Endothelial cell of umbilical vein (primary cell): ENCODE measurements around the gene PIM1. TPM values are rescaled to one million over a fixed set of nuclear protein-coding genes. Genes with fewer than 3 reads are reported as not detected.

Experiments
- BruUV-seq: library from RNA; stranded (reverse); fragments of 400-500 nt; replicated peaks from 2 replicates; lab custom pipeline; 2021; lab: Mats Ljungman, UMichigan
- CTCF ChIA-PET: fragments of 300-600, 350-600 bp; sonication (Branson Sonifier 250); formaldehyde crosslinking; loops from one replicate; lab custom pipeline; 2021; ENCODE audit warnings: antibody characterized with exemption, inconsistent platforms; lab: Charles Lee
- POLR2A ChIA-PET: fragments of 300-600, 350-600 bp; sonication (Branson Sonifier 250); formaldehyde crosslinking; loops from one replicate; lab custom pipeline; 2021; ENCODE audit warnings: antibody characterized with exemption, inconsistent platforms; lab: Charles Lee
- DNase-seq: peaks from one replicate; pipeline ENCODE4 v3.0.0-alpha.2; 2011; ENCODE audit warnings: low read depth, low spot score
- FAIRE-seq: peaks from 2 replicates; lab custom pipeline; 2011; peaks lifted over from hg19 to GRCh38; lab: Jason Lieb, UNC
- H2AFZ ChIP-seq: 2 replicates; pipeline ENCODE4 v1.6.0; 2012; ENCODE audit warnings: low read depth, low read length, control low read depth, inconsistent platforms
- H3K27ac ChIP-seq: 2 replicates; pipeline ENCODE4 v1.5.1; 2011; ENCODE audit warnings: low read depth, mild to moderate bottlenecking, control low read depth, low read length, moderate library complexity; ENCODE audit not compliant: insufficient read depth
- H3K27me3 ChIP-seq, 2 experiments: 2 replicates each; pipeline versions ENCODE4 v1.6.0 to v1.6.1; 2011; ENCODE audit warnings: low read length in 2 of 2, mixed read lengths in 1 of 2; ENCODE audit not compliant: control insufficient read depth in 2 of 2, insufficient read depth in 2 of 2
- H3K36me3 ChIP-seq, 2 experiments: 2 replicates in 1 of 2; 3 replicates in 1 of 2; pipeline ENCODE4 v1.5.1; 2011; ENCODE audit warnings: low read length in 2 of 2, mild to moderate bottlenecking in 1 of 2, moderate library complexity in 1 of 2; ENCODE audit not compliant: control insufficient read depth in 2 of 2, insufficient read depth in 2 of 2; ENCODE audit errors: extremely low read depth in 1 of 2
- H3K4me1 ChIP-seq: 3 replicates; pipeline ENCODE4 v1.5.1; 2011; ENCODE audit warnings: mild to moderate bottlenecking, low read length; ENCODE audit not compliant: control insufficient read depth, insufficient read depth; ENCODE audit errors: extremely low read depth
- H3K4me2 ChIP-seq: 2 replicates; pipeline ENCODE4 v1.6.1; 2011; ENCODE audit warnings: low read length, control low read depth, mixed read lengths; ENCODE audit not compliant: insufficient read depth
- H3K4me3 ChIP-seq, 3 experiments: fragments of 200-600 bp in 1 of 3; sonication (generic), shearing (Covaris generic) in 1 of 3; replicated peaks in 1 of 3; 2 replicates each; pipeline ENCODE4 v1.5.1; 2011 to 2016; ENCODE audit warnings: control low read depth in 3 of 3, low read length in 3 of 3, mild to moderate bottlenecking in 2 of 3, inconsistent platforms in 1 of 3, low read depth in 1 of 3, moderate library complexity in 1 of 3; ENCODE audit not compliant: insufficient read depth in 1 of 3
- H3K79me2 ChIP-seq: 2 replicates; pipeline ENCODE4 v1.6.0; 2012; ENCODE audit warnings: low read length, inconsistent platforms; ENCODE audit not compliant: control insufficient read depth, insufficient read depth
- H3K9ac ChIP-seq: replicated peaks from 2 replicates; pipeline ENCODE3; 2011; ENCODE audit warnings: low read length, control low read depth; ENCODE audit not compliant: insufficient read depth; ENCODE audit errors: extremely low read depth
- H3K9me1 ChIP-seq: replicated peaks from 3 replicates; pipeline ENCODE4 v1.6.0; 2011; ENCODE audit warnings: mild to moderate bottlenecking, low read length; ENCODE audit not compliant: control insufficient read depth, insufficient read depth; ENCODE audit errors: extremely low read depth
- H3K9me3 ChIP-seq: replicated peaks from 2 replicates; pipeline ENCODE4 v1.5.1; 2012; ENCODE audit warnings: low read length, inconsistent platforms; ENCODE audit not compliant: control insufficient read depth, insufficient read depth
- H4K20me1 ChIP-seq: replicated peaks from 2 replicates; pipeline ENCODE3; 2011; ENCODE audit warnings: mild to moderate bottlenecking, low read length; ENCODE audit not compliant: control insufficient read depth, insufficient read depth; ENCODE audit errors: extremely low read depth
- EZH2 ChIP-seq: IDR thresholded peaks from 2 replicates; pipeline ENCODE4 v1.6.1; 2012; ENCODE audit warnings: borderline replicate concordance, low read depth, mild to moderate bottlenecking, moderate library complexity, low read length, inconsistent platforms; ENCODE audit not compliant: severe bottlenecking
- FOS ChIP-seq: IDR thresholded peaks from 2 replicates; pipeline ENCODE4 v1.6.1; 2011; ENCODE audit warnings: mild to moderate bottlenecking, low read length, moderate library complexity, borderline replicate concordance; ENCODE audit not compliant: insufficient read depth
- GATA2 ChIP-seq: IDR thresholded peaks from 2 replicates; pipeline ENCODE4 v1.7.0; 2011; ENCODE audit warnings: low read depth, mild to moderate bottlenecking, moderate library complexity, mixed read lengths, low read length; ENCODE audit not compliant: insufficient read length, insufficient read depth
- JUN ChIP-seq: IDR thresholded peaks from 2 replicates; pipeline ENCODE4 v1.6.1; 2011; ENCODE audit warnings: borderline replicate concordance, low read depth; ENCODE audit not compliant: insufficient read length, insufficient read depth
- MAX ChIP-seq: IDR thresholded peaks from 2 replicates; pipeline ENCODE4 v1.6.1; 2011; ENCODE audit not compliant: insufficient read depth, insufficient read length
- MYC ChIP-seq: IDR thresholded peaks from one replicate; pipeline ENCODE4 v1.6.1; 2011; ENCODE audit warnings: mild to moderate bottlenecking, low read depth, low read length
- POLR2AphosphoS5 ChIP-seq: IDR thresholded peaks from 2 replicates; pipeline ENCODE4 v1.6.1; 2012; ENCODE audit warnings: low read depth, mild to moderate bottlenecking, control low read depth, low read length, moderate library complexity; ENCODE audit not compliant: insufficient read depth
- dilution Hi-C: fragments of 300-500 bp; cut with MboI; formaldehyde crosslinking; loops from one replicate; pipeline ENCODE4 v1.15.0; 2019; ENCODE audit warnings: low sequenced_read_pairs; ENCODE audit not compliant: extremely low pct_ligation_motif_present
- intact Hi-C: fragments of 100-400 bp; cut with micrococcal nuclease; formaldehyde crosslinking; loops from one replicate; pipeline ENCODE4 v1.10.0; 2022
- polyA plus RNA-seq, 4 experiments: library from polyadenylated mRNA; depleted of rRNA in 3 of 4; stranded (reverse) in 3 of 4; unstranded in 1 of 4; fragments of >200 nt; gene quantifications; 2 replicates each; pipeline versions ENCODE4 v1.2.1 to v1.2.3, GENCODE V29; 2011 to 2012; ENCODE audit warnings: missing spikeins in 1 of 4
- total RNA-seq: library from RNA; stranded (reverse); gene quantifications from 2 replicates; pipeline ENCODE4 v1.2.3, GENCODE V29; 2021

The PIM1 gene
- total and polyA plus RNA-seq, 2 donors (not counting 3 experiments of a cell fraction or from before 2014, with no cell fraction given): 9.2 to 11.3 TPM

- Histone ChIP-seq H3K9ac (peak overlapping the region; percentile 73), H3K9me1 (no peaks in the 10 kb centered on the region), H3K4me2 (peak overlapping the region; percentile 77), H3K36me3 (no peaks in the 10 kb centered on the region), H3K9me3 (no peaks in the 10 kb centered on the region), H4K20me1 (no peaks in the 10 kb centered on the region), H3K27me3 (no peaks in the 10 kb centered on the region), H2AFZ (peak overlapping the region; percentile 61), H3K27ac (peak overlapping the region; percentile 99), H3K79me2 (no peaks in the 10 kb centered on the region), H3K4me3 (no peak overlapping the region), H3K4me1 (peaks cover 44% of the 10 kb centered on the region)
- intact Hi-C loops: loop anchor here (1.0 to 2.0 kb wide), 3 partner anchors 32 to 79 kb away; no protein-coding TSS in a partner anchor
- ChIA-PET CTCF (interaction anchor here (0.9 to 2.4 kb wide), 4 partner anchors 10 to 34 kb away, joined by 3 to 10 read pairs (median 8); partner anchors contain the start of gene PIM1), POLR2A (interaction anchor here (0.6 kb wide), 1 partner anchor 388 kb away, joined by 3 read pairs; no protein-coding TSS in a partner anchor)
- FAIRE-seq (peak; percentile 84), DNase-seq (peak; percentile 96)
- TF ChIP-seq POLR2AphosphoS5: peak; percentile 71
- peak; percentile 85 for TF ChIP-seq JUN
- peak; percentile 20 for TF ChIP-seq GATA2
- peak; percentile 5 for TF ChIP-seq MAX
- TF ChIP-seq EZH2: no peak
- TF ChIP-seq MYC: no peak
- TF ChIP-seq FOS: peak; percentile 52
- TSS peak; percentile 92 for BruUV-seq
- dilution Hi-C loops: no loop called here
Observed at GRCh38 chr6:37137201-37138090, 32.5 kb upstream of the PIM1 start.
